ENCODE results near the gene DYNLRB1. TPM values are rescaled to one million over a fixed set of nuclear protein-coding genes. Genes with fewer than 3 reads are reported as not detected.

DYNLRB1 gene
- total and polyA plus RNA-seq, 2 of the 13 experiments (the other 11 are each of a cell fraction or from before 2014, with no cell fraction given), result 140 to 244 TPM

DNA sequence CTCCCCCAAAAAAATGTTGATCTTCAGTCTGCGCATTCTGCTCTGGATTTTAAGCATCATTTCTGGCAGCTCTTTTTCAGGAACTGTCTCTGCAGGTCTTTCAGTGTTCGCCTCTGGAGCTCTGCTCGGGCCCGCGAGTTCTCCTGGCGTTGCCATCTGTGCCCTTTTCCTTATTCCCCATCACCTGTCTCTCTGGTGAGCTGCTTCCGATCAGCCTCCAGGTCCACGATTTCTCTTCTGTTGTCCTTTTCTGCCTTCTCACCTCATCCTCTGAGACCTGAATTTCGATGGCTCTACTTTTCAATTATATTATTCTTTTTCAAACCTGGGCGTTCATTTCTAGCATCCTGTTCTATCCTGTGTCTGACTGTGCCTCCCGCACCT is 41.7 kb downstream of the DYNLRB1 start:
- Histone ChIP-seq H3K4me1 (ENCODE audit: insufficient read depth, low read length) (peaks cover 12% of the 10 kb centered on the region), H3K36me3 (replicated peaks in 1 of 2; ENCODE audit: control insufficient read depth in 1 of 2, insufficient read depth in 2 of 2, low read length in 2 of 2) (peaks cover 15 to 17% of the 10 kb centered on the region in 2 experiments; a peak in 4 of 5 replicates), H4K20me1 (ENCODE audit: insufficient read depth, low read length) (no peaks in the 10 kb centered on the region), H3K27ac (ENCODE audit: extremely low read length, insufficient read depth, low read length) (no peak overlapping the region), H3K27me3 (ENCODE audit: control insufficient read depth in 1 of 2, insufficient read depth in 2 of 2, low read length in 2 of 2) (no peaks in the 10 kb centered on the region), H2AFZ (ENCODE audit: low read length) (no peak overlapping the region), H3K9me3 (ENCODE audit: low read length) (no peaks in the 10 kb centered on the region), H3K4me2 (ENCODE audit: low read depth, low read length) (no peak overlapping the region), H3K79me2 (ENCODE audit: insufficient read depth, low read length) (no peaks in the 10 kb centered on the region), H3K4me3 (replicated peaks in 1 of 3; ENCODE audit: insufficient read depth in 1 of 3, low read depth in 2 of 3, low read length in 3 of 3) (no peak overlapping the region), H3K9ac (ENCODE audit: insufficient read depth, low read depth, low read length) (no peak overlapping the region)
- 96% methylated on average over 11 of the region's 11 CpGs for WGBS (ENCODE audit: low lambda C conversion rate)
- FAIRE-seq, result no peak
- DNase-seq (ENCODE audit: low spot score), result no peak
- TF ChIP-seq ZSCAN29 (CRISPR knock-in tag; conservative IDR thresholded peaks at IDR 0.05), result no peak
- no peak for TF ChIP-seq ZNF333 (CRISPR knock-in tag; IDR thresholded peaks at IDR 0.05; ENCODE audit: borderline replicate concordance)
- intact Hi-C loops (cut with micrococcal nuclease; ENCODE audit: unreplicated experiment) (no loop called here), in situ Hi-C loops (cut with HindIII; ENCODE audit: extremely low pct_ligation_motif_present, low pct_unique_long_range_greater_than_20kb) (no loop called here)
- no peak for ATAC-seq
- POLR2A ChIA-PET, result no interaction called here
- no TSS peak for BruUV-seq (replicated peaks)
- CTCF ChIA-PET (ENCODE audit: low intra/inter-chr PET ratio, low total read pairs), result no interaction called here

- H3K79me2 ChIP-seq (ENCODE audit: insufficient read depth, low read length), result no peaks in the 10 kb centered on the region
- FAIRE-seq (no peak), ATAC-seq (no peak), DNase-seq (ENCODE audit: low spot score) (no peak)
- no peak within 1 kb of the TSS for H3K4me2 ChIP-seq (ENCODE audit: low read depth, low read length)
- no peak within 1 kb of the TSS for H2AFZ ChIP-seq (ENCODE audit: low read length)
- peaks cover 6% of the 10 kb centered on the region for H3K4me1 ChIP-seq (ENCODE audit: insufficient read depth, low read length)
- ChIA-PET CTCF (ENCODE audit: low intra/inter-chr PET ratio, low total read pairs) (no interaction called here), POLR2A (no interaction called here)
- no peak within 1 kb of the TSS for H3K4me3 ChIP-seq (replicated peaks in 1 of 3; ENCODE audit: insufficient read depth in 1 of 3, low read depth in 2 of 3, low read length in 3 of 3)
- H3K27me3 ChIP-seq (ENCODE audit: control insufficient read depth in 1 of 2, insufficient read depth in 2 of 2, low read length in 2 of 2), result no peaks in the 10 kb centered on the region
- H3K36me3 ChIP-seq (replicated peaks in 1 of 2; ENCODE audit: control insufficient read depth in 1 of 2, insufficient read depth in 2 of 2, low read length in 2 of 2), result peaks cover 15 to 18% of the 10 kb centered on the region in 2 experiments; a peak in 4 of 5 replicates
- in situ Hi-C loops (cut with HindIII; ENCODE audit: extremely low pct_ligation_motif_present, low pct_unique_long_range_greater_than_20kb), result no loop called here
- no peaks in the 10 kb centered on the region for H3K9me3 ChIP-seq (ENCODE audit: low read length)
- no peak within 1 kb of the TSS for H3K9ac ChIP-seq (ENCODE audit: insufficient read depth, low read depth, low read length)
- H4K20me1 ChIP-seq (ENCODE audit: insufficient read depth, low read length), result no peaks in the 10 kb centered on the region
- H3K27ac ChIP-seq (ENCODE audit: extremely low read length, insufficient read depth, low read length), result no peak within 1 kb of the TSS
- TF ChIP-seq HOXA3 (CRISPR knock-in tag; IDR thresholded peaks at IDR 0.05) (0 out of 2 replicates have a peak, but pooled peaks have one; percentile 34), ETV5 (CRISPR knock-in tag; IDR thresholded peaks at IDR 0.05; ENCODE audit: borderline replicate concordance) (no peak), ZBTB1 (CRISPR knock-in tag; IDR thresholded peaks at IDR 0.05; ENCODE audit: borderline replicate concordance) (no peak), AGO2 (optimal IDR thresholded peaks at IDR 0.05; ENCODE audit: low read depth, low read length) (peak; percentile 33)
- intact Hi-C loops (cut with micrococcal nuclease; ENCODE audit: unreplicated experiment), result no loop called here
- WGBS (ENCODE audit: low lambda C conversion rate), result 98% methylated on average over 94 of the region's 103 CpGs
- no TSS peak for BruUV-seq (replicated peaks)
These were observed 42.3 kb downstream of the DYNLRB1 start, which contains the start of gene MAP1LC3A for GRCh38 chr20:34558320-34559218. Gene MAP1LC3A, plus strand, starts transcription at chr20:34558718. Its CDS starts 151 bp downstream, at chr20:34558869.

Measured in HepG2 (cell line).